ENCODE data around the gene NAXE.

Gene NAXE

GRCh38 chr1:156555715-156556114, 35.9 kb upstream of the NAXE start:
- H3K27ac ChIP-seq, result no peak overlapping the region
- TF ChIP-seq, protein P1, sequence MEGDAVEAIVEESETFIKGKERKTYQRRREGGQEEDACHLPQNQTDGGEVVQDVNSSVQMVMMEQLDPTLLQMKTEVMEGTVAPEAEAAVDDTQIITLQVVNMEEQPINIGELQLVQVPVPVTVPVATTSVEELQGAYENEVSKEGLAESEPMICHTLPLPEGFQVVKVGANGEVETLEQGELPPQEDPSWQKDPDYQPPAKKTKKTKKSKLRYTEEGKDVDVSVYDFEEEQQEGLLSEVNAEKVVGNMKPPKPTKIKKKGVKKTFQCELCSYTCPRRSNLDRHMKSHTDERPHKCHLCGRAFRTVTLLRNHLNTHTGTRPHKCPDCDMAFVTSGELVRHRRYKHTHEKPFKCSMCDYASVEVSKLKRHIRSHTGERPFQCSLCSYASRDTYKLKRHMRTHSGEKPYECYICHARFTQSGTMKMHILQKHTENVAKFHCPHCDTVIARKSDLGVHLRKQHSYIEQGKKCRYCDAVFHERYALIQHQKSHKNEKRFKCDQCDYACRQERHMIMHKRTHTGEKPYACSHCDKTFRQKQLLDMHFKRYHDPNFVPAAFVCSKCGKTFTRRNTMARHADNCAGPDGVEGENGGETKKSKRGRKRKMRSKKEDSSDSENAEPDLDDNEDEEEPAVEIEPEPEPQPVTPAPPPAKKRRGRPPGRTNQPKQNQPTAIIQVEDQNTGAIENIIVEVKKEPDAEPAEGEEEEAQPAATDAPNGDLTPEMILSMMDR (conservative IDR thresholded peaks at IDR 0.05), result no peak
- no peak for TF ChIP-seq ZFX (IDR thresholded peaks at IDR 0.05)

- 0 out of 2 replicates have a peak overlapping the region, but pooled peaks have one; percentile 12 for H3K27ac ChIP-seq
- TF ChIP-seq, protein P1 (conservative IDR thresholded peaks at IDR 0.05), result no peak
- TF ChIP-seq ZFX (IDR thresholded peaks at IDR 0.05), result no peak
These were observed 35.2 kb upstream of the NAXE start for GRCh38 chr1:156556354-156556753.

DNA sequence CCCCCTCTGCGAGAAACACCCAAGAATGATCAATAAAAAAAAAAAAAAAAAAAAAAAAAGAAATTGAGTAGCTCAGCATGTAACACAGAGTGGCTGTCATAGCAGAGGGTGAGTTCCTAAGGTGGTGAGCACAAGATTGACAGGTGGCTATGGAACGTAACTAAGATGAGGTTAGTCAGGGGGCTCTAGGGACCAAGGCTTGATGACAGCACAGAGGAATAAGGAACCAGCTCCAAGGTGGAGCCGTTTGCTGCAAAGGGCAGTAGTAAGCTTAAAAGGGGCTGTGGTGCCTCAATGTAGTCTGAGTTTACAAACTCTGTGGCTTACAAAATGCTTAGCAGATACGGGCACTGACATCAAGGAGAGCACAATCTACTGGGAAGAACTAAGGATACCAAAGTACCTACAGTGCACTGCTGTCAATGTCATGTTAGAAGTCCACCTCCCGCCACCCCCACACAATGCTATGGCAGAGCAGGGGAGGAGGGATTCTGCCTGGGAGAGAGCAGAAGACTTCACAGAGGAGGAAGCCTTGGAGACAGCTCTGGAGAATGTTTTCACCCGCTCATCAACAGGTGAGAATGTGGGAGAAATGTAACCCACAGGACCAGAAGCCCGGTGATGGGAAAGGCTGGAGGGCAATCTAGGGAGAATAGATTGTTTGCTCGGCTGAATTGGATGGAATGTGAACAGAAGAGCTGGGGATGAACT, 32.3 kb upstream of the NAXE start:
- peak overlapping the region; percentile 79 for H3K27ac ChIP-seq
- TF ChIP-seq ZFX (IDR thresholded peaks at IDR 0.05), result no peak
- TF ChIP-seq, protein P1 (conservative IDR thresholded peaks at IDR 0.05), result no peak

DNA sequence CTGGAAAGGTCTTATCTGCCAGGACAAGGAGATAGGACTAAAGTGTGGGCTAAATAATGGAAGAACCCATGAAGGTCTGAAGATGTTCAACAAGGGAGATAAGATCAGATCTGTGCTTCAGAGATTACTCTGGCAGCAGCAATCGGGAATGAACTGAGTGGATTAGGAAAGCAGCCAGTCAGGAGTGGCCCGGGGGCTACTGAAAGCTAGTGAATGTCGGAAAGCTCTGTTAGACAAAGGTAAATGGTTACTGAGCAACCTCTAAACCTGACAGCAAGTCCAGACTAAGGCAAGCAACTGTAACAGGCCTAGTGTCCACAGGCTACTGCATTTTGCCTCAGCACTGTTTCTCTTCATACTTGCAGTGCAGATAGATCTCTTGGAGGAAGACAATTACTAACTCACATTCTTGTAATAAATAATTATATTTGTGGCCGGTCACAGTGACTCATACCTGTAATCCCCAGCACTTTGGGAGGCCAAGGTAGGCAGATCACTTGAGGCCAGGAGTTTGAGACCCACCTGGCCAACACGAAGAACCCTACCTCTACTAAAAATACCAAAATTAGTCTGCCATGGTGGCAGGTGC, 31.7 kb upstream of the NAXE start:
- TF ChIP-seq, protein P1 (conservative IDR thresholded peaks at IDR 0.05), result no peak
- TF ChIP-seq ZFX (IDR thresholded peaks at IDR 0.05), result no peak
- H3K27ac ChIP-seq, result peak overlapping the region; percentile 79

DNA sequence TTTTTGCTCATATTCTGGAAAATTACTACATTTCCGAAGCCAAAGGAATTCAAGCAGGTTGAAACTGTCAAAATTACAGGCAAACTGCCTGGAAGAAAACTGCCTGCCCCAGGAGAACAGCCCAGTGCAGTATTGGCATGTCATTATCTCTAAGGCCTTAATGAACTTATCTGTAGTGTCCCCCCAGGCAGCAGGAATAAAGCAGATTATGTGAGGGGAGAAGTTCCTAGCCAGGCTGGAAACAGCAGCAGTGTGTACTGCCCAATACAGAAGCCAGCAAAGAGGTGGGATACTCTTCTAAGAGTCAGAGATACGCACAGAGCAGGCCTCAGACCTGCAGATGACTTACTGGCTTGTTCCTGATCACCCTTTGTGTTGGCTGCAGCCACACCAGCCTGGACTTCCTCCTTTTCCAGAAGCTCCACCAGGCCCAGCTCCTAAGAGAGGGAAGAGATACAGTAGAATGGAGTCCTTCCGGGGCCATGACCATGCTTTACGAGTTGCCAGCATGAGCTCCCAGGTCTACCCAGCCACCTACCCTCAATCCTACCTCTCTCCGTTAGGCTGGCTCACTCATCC, 30.9 kb upstream of the NAXE start:
- TF ChIP-seq, protein P1 (conservative IDR thresholded peaks at IDR 0.05), result no peak
- peak; percentile 29; the same call in 1 of the 2 replicates for TF ChIP-seq ZFX (IDR thresholded peaks at IDR 0.05)
- H3K27ac ChIP-seq, result peak overlapping the region; percentile 79

- no peak overlapping the region for H3K27ac ChIP-seq
- TF ChIP-seq ZFX (IDR thresholded peaks at IDR 0.05), result no peak
- TF ChIP-seq, protein P1 (conservative IDR thresholded peaks at IDR 0.05), result no peak
These were observed 26.1 kb upstream of the NAXE start for GRCh38 chr1:156565519-156565918.

DNA sequence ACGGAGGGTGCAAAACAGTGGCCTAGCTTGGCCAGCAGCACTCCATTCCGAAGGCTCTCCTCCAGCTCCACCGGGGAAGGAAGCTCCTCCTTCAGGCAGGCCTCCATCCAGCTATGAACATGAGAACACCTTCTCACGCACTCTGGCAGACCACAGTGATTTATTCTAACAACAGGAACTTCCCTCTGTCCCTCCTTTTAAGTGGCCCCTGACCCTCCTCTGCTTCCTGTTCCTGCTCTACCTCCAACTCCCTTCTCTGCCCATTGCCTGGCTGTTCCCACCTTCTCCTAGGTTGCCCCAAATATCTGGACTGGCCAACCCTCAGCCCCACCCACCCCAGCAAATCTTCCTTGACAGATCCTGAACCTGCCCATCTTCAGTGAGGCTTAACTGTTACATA, 25.1 kb upstream of the NAXE start:
- no peak overlapping the region for H3K27ac ChIP-seq
- TF ChIP-seq, protein P1 (conservative IDR thresholded peaks at IDR 0.05), result no peak
- TF ChIP-seq ZFX (IDR thresholded peaks at IDR 0.05), result no peak
